GM18870 (cell line): ENCODE results near the gene SYNE4.
"Not testable (repeated sequence)": the region's sequence is repeated elsewhere in the genome, so short reads cannot be mapped to it uniquely, and the experiment has no call there.

ENCODE experiments used
- ATAC-seq: cut with Tn5 transposase; IDR thresholded peaks from one replicate; pipeline ENCODE4 v1.9.1; 2021; ENCODE audit warnings: moderate library complexity; ENCODE audit not compliant: unreplicated experiment

SYNE4 gene

DNA sequence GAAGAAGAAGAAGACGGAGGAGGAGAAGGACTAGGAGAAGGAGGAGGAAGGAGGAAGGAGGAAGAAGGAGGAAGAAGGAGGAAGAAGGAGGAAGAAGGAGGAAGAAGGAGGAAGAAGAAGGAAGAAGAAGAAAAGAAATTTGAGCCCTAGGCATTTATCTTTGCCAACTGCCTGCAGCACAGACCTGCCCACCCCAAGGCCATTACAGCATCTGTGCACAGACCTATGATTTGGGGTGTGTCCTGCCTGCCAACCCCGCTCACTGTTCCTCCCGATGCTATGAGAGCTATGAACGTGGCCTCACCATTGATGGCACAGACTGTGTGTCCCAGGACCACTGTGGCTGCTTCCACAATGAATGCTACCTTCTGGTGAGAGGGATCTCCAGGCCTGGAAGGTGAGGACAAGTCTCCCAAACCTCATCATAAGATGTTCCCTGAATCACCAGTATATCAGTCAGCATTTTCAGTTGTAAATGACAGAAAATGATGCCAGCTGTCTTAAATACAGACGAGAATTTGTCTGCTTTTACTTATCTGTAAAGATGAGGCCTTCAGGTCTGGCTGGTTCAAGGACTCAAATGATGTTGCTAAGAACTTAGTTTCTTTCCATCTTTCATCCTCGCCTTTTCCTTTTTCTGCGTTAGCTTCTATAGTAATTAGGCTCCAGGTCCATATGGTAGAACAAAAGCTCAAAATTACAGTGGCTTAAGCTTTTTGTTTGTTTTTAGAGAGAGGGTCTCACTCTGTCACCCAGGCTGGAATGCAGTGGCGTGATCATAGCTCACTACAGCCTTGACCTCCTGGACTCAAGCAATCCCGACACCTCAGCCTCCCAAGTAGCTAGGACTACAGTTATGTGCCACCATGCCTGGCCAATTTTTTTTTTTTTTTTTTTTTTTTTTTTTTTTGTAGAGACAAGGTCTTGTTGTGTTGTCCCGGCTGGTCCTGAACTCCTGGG lies 17.6 kb downstream of the SYNE4 start:
- no peak for ATAC-seq

DNA sequence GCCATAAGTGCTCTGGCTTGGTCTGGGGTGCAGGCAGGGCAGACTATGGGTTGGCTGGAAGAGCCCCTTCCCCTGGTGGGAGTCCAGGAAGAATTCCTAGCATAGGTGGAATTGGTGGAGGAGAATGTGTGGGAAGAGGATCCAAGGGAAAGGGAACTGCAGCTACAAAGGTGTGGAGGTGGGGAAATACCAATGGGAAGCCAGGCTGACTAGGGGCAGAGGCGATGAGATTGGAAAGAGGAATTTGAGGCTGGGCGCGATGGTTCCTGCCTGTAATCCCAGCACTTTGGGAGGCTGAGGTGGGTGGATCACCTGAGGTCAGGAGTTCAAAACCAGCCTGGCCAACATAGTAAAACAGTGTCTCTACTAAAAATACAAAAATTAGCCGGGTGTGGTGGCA lies 18.5 kb downstream of the SYNE4 start:
- ATAC-seq, result no peak

DNA sequence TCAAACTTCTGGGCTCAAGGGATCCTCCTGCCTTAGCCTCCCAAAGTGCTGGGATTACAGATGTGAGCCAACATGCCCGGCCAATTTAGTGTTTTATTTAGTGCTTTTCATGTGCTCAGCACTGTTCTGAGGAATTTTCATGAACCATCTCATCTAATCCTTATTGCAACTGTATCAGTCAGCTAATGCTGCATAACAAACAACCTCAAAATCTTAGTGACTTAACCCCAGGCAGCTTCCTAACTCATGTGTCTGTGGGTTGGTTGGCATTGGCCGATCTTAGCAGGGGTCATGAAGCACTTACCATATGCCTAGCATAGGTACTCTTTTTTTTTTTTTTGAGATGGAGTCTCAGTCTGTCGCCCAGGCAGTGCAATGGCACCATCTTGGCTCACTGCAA lies 19.8 kb downstream of the SYNE4 start:
- ATAC-seq, result no peak

DNA sequence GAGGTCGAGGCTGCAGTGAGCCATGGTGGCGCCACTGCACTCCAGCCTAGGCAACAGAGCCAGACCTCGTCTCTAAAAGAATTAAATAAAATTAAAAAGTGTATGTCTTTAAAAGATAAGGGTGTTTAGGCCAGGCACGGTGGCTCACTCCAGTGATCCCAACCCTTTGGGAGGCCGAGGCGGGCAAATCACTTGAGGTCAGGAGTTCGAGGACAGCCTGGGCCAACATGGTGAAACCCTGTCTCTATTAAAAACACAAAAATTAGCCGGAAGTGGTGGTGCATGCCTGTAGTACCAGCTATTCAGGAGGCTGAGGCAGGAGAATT lies 21.1 kb downstream of the SYNE4 start:
- ATAC-seq, result no peak

DNA sequence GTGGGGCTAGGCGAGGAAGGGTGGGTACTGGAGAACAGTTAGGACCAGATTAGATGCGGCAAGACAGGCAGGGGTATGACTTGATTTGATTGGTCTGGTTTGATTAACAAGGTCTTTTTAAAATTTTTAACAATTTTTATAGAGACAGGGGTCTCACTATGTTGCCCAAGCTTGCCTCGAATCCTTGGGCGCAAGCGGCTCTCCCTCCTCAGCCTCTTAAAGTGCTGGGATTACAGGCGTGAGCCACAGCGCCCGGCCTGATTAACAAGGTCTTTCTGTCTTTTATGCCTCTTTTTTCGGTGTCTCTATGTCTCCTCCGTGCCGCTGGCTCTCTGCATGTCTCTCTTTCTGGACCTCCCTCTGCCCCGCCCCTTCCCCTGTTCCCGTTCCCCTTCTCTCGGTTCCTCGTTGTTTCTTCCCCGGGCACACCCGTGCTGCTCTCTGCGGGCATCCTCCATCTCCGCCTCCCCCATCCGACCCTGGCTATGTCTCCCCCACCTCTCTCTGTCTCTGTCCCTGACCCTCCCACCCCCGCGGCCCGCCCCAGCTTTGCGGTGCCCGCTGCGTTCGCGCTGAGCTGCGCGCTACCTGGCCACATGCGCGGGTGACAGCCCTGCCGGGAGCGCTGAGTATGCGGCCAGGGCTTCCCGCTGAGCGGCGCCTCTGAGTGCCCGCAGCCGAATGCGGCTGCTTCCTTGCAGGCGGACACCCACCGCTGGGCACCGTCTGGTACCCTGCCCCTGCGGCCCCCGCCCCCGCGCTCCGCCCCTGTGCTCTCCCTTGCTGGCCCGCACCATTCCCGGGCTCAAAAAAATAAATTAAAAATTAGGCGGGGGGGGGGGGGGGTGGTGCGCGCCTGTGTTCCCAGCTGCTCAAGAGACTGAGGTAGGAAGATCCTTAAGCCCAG lies 21.7 kb downstream of the SYNE4 start:
- ATAC-seq, result no peak

DNA sequence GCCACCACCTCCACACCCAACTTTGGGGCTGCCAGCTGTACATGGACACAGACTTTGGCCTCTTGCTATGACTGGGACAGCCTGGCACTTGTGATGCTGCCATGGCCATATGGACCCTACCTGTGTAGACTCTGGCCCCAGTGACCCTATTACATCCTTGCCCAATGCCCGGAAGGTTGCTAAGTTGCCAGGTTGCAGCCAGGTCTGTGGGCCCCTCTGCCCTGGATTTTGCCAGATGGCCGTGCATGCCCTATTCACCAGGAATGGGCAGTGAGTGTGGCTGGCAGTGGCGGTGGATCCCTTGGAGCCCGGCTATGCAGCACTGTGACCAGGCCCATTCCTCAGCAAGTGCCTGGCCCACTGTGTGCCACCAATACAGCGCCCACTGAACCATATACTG lies 22.5 kb downstream of the SYNE4 start:
- no peak for ATAC-seq

DNA sequence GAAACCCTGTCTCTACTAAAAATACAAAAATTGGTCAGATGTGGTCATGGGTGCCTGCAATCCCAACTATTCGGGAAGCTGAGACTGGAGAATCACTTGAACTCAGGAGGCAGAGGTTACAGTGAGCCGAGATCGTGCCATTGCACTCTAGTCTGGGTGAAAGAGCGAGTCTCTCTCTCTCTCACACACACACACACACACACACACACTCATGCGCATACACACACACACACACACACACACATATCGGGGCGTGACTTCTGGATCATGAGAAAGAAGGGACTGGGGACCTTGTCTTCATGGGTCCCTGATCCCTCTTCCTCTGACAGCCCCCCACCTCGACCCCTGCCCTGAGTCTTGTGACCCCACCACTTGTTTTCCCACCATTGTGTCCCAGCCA lies 25.4 kb downstream of the SYNE4 start:
- no peak for ATAC-seq

DNA sequence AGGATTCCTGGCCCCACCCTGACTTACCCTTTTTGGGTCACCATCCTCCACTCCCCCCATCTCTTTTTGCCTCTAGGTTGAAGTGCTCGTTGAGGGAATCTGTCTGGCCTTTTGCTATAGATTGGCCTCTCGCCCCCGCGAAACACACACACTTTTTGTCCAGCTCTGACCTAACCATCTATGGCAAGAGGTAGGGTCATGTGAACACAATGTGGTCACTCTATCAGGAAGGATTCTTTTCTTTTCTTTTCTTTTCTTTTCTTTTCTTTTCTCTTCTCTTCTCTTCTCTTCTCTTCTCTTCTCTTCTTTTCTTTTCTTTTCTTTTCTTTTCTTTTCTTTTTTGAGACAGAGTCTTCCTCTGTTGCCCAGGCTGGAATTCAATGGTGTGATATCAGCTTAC lies 27.6 kb downstream of the SYNE4 start:
- not testable (repeated sequence) for ATAC-seq

DNA sequence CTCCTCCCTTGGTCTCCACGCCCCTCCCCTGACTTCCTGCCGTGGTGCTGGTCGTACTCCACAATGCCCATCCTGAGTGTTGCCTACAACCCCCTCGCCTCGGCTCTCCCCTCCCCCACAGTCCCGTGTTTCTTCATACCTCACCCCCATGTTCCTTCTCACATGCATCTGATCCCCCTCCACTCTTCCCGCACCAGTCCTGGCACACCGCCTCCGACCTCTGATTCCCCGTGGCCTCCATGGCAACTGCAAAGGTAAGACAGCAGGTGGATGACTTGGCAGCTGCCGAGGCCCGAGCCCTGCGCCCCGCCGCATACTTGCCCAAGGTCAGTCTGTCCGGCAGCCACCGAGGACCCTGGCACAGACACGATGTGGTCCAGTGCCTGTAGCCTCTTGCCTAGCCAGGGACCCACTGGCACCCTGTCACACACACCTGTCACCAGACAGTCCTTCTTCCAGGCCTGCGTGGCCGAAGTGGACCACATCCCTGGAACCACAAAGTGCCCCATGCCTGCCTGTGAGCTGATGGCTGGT lies 29.7 kb downstream of the SYNE4 start:
- ATAC-seq, result no peak

DNA sequence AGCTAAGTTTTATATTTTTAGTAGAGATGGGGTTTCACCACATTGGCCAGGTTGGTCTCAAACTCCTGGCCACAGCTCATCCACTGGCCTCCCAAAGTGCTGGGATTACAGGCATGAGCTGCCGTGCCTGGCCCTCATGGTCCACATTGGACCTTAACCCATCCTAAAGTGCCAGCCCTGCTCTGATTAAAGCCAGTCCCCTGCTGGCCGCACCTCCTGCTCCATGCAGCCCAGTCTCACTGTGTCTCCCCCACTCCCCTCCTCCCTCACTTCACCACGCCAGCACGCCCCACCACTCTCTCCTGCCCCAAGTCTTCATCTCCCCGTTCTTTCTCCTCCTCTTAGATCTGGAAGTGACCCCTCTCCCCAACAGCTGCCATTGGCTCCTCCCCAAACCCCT lies 30.3 kb downstream of the SYNE4 start:
- ATAC-seq, result no peak

DNA sequence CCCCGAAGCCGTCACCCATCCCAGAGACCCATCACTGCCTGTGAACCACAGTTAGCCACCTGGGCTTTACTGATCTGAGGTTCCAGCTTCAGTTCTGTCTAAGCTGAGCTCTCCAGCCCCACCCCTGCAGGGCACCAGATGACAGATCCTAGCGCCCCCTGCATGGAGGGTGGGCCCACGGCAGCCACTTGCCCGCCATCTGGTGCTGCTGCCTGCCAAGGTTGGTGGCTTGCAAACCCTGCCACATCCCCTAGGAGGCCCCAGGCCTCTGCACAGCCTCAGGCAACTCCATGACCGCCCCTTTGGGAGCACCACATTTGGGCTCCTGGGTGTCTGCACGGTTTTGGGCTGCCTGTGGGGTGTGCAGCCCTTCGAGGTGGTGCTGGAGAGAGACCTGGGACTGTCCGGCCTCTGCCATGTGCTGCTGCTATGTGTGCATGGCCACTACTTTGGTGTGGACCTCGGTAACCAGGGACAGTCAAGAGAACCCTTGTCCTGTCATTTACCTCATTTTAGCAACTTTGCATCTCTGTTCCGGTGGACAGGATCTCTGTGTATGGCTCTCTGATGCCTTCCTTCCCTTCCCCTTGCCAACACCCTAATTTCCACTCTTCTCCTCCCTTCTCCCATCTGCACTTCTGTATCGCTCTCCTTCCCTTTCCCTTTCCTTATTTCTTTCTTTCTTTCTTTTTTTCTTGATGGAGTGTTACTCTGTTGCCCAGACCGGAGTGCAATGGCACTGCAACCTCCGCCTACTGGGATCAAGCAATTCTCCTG lies 31.0 kb downstream of the SYNE4 start:
- no peak for ATAC-seq

DNA sequence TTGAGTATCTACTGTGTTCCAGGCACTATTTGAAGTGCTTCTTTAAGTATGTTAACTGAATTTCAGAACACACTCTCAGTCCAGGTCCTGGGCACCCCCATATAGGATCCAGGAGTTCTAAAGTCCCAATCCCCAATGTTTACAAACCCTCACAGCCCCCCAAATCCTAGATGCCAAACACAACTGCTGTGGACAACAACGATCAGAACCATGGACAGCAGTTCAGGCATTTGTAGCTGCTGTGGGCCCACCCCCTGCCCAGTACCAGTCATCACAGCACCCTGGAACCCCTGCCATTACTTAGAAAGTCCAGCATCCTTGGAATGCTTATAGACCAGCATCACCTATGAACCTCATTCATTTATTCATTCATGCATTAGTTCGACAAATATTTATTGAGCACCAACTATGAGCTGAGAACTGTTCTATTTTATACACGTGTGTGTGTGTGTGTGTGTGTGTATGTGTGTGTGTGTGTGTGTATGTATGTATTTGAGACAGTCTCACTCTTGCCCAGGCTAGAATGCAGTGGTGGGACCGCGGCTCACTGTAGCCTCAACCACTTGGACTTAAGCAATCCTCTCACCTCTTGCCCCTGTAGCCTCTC lies 32.9 kb downstream of the SYNE4 start:
- no peak for ATAC-seq

DNA sequence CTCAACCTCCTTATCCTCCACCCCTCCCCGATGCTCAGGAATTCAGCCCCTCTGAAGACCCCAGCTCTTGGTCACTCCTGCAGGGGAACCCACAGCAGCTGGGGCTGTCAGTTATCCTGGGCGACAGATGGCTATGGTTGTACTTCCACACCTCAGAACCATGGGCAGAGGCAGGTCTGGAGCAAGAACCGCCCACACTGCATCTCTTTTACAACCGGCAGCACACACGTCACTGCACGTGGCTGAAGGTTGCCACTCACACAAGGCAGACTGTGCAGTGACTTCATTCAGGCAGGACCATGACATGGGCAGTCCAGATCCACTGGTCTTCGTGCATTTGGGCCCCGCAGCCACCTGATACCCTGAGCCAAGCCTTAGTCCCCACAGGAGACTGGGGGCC lies 35.1 kb downstream of the SYNE4 start:
- no peak for ATAC-seq

DNA sequence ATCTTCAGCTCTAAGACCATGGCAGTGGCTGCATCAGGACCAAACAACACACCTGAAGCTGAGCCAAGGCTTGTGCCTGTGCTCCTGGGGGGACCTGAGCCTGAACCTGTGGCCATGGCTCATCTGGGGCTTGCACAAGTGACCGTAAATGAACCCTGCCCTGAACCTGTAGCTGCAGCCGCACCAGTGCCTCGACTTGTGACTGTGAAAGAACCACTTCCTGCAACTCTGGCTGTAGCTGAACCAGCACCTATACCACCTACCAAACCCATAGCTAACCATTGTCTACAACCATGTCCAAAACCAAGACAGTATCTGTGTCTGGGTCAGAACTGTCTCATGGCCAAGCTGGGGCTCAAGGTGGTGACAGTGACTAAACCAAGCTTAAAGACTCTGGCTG lies 41.8 kb downstream of the SYNE4 start:
- ATAC-seq, result no peak

DNA sequence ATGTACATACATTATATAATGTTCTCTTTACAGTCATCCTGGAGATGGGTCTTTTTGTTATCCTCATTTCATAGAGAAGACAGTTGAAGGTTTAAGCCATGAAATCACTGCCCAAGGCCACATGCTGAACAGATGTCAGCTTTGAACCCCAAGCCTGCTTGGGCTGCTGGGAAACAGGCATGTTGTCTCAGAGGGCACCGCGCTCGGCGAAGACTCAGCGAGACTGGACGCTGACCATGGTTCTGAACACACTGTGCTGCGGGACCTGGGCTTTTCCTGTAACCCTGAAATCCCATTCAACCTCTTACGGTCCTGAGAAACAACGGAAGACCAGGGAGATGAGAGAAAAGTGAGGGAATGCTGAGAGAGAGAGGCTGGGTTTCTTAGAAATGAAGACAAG lies 45.1 kb downstream of the SYNE4 start:
- no peak for ATAC-seq

DNA sequence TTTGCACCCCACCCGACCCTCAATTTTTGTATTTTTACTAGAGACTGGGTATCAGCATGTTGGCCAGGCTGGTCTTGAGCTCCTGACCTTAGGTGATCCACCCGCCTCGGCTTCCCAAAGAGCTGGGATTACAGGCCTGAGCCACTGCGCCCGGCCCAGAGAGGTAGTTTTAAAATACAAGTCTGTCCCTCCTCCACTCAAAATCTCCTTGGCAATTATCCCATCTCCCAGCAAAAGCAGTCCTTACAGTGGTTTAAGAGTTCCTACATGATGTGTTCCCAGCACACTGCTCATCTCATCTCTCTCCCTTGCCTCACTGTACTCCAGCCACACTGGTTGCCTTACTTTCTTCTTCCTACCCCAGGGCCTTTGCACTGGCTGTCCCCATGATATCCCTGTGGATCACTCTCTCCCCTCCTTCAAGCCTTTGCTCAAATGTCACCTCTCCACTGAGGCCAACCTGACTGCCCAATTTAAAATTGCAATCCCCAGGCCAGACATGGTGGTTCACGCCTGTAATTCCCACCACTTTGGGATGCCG lies 48.1 kb downstream of the SYNE4 start:
- ATAC-seq, result no peak

DNA sequence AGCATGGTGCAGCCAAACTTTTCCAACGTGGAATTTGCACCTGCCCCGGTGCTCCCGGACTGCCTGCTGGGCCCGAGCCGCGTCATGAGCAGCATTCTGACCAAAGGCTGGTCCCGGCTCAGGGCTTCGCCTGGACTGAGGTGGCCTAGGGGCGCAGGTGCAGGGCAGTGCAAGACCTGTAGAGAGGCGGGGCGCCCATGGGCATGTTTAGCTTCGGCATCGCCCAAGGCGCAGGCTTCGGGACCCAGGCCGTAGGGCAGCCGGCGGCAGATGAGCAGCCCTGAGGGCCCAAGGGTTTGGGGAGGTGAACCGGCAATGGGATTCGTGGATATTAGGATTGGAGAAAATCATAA lies 48.7 kb downstream of the SYNE4 start:
- ATAC-seq, result no peak

DNA sequence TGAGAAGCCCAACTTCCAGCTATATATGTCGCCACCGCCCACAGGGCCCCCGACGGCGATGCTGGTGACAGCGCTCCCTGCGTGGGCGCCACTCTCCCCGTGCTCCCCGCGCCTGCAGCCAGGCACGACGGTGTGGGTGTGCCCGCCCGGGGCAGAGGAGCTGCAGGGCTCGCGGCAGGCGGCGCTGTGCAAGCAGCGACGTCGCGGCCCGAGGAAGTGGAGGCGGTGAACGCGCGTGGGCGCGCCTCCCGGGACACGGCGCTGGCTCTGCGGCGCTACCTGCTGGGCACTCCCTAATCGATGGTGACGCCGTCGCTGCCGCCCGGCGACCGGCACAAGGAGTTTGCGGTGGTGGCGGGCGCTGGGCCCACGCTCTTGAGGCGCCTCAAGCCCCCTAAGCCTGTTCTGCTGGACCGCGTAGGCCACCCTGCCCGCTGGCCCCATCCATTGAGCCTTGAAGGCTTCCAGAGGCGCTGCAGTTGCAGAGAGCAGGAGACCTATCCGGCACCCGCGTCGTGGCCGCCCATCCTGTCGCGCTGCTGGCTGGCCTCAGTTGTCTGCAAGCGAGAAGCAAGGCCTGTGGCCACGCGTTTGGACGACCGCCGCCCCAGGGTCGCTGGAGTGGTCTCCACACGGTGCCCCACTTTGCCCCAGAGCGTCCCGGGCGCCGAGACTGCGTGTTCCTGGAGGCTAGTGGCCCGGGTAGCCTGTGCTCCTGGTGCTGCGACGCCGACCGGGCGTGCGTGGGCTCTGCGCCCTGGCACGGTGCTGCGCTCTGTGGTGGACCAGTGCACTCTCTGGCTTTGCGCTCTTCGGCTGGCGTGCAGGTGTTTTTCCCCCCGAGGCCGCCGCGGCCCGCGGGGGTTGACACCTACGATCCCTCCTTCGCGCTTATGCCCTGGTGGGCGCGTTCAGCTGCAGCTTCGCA lies 49.3 kb downstream of the SYNE4 start:
- ATAC-seq, result no peak

DNA sequence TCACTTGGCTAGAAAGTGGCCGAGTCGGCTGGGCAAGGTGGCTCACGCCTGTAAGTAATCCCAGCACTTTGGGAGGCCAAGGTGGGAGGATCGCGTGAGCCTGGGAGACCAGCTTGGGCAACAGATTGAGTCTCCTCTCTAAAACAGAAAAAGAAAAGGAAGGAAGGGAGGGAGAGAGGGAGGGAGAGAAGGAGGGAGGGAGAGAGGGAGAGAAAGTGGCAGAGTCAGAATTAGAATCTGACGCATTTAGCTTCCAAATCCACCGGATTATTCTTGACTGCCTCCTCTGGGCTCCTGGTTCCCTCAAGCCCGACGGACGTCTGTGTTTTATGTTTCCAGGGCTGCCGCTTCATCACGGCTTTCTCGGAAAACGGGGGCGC lies 50.0 kb downstream of the SYNE4 start:
- no peak for ATAC-seq
